22Rv1 (cell line): ENCODE results near the gene ANKRD26.

ENCODE experiments used
- CTCF ChIP-seq: fragments of 450-650 bp; IDR thresholded peaks from 2 replicates; pipeline ENCODE4 v1.5.1; 2017; ENCODE audit warnings: mild to moderate bottlenecking
- ZFX ChIP-seq: fragments of 450-650 bp; IDR thresholded peaks from 2 replicates; pipeline ENCODE4 v1.6.1; 2017; ENCODE audit warnings: antibody characterized with exemption, borderline replicate concordance

- TF ChIP-seq CTCF (peak; percentile 32), ZFX (no peak)
These were observed at the start of gene ANKRD26 for GRCh38 chr10:27099916-27100812.
